Caco-2 (cell line): ENCODE data around the gene PIBF1. TPM values are rescaled to one million over a fixed set of nuclear protein-coding genes. Genes with fewer than 3 reads are reported as not detected.

Experiments
- BruUV-seq: library from RNA; stranded (reverse); fragments of 400-500 nt; replicated peaks from 2 replicates; lab custom pipeline; 2021; lab: Mats Ljungman, UMichigan
- CTCF ChIA-PET: fragments of 300-600 bp; sonication (Branson Sonifier 250); formaldehyde crosslinking; loops from one replicate; lab custom pipeline; 2022; ENCODE audit warnings: antibody characterized with exemption; lab: Charles Lee
- POLR2A ChIA-PET: fragments of 300-600 bp; sonication (Branson Sonifier 250); formaldehyde crosslinking; loops from one replicate; lab custom pipeline; 2022; ENCODE audit warnings: antibody characterized with exemption; lab: Charles Lee
- DNase-seq, 2 experiments: peaks; one replicate each; pipeline versions ENCODE4 v3.0.0 to v3.0.0-alpha.2; 2020 to 2022
- H3K27me3 ChIP-seq: replicated peaks from 2 replicates; pipeline ENCODE4 v1.6.0; 2011; ENCODE audit warnings: low read length; ENCODE audit not compliant: control insufficient read depth, insufficient read depth
- H3K36me3 ChIP-seq: 2 replicates; pipeline ENCODE4 v1.5.1; 2011; ENCODE audit warnings: low read length; ENCODE audit not compliant: control insufficient read depth, insufficient read depth
- H3K4me1 ChIP-seq: fragments of 250-450 bp; sonication (Bioruptor Pico); 2 replicates; pipeline ENCODE4 v1.5.1; 2020; ENCODE audit warnings: mild to moderate bottlenecking
- H3K4me3 ChIP-seq: 2 replicates; pipeline ENCODE4 v1.5.1; 2011; ENCODE audit warnings: low read depth, mild to moderate bottlenecking, control low read depth, low read length
- H3K9me3 ChIP-seq: fragments of 250-450 bp; sonication (Bioruptor Pico); 2 replicates; pipeline ENCODE4 v1.5.1; 2020; ENCODE audit warnings: mild to moderate bottlenecking, moderate library complexity
- H3K27ac Mint-ChIP-seq: one replicate; pipeline ENCODE4 v1.8.0; 2022; ENCODE audit warnings: mixed read lengths; ENCODE audit not compliant: unreplicated experiment
- H3K27me3 Mint-ChIP-seq: one replicate; pipeline ENCODE4 v1.8.0; 2022; ENCODE audit warnings: mixed read lengths; ENCODE audit not compliant: insufficient read depth, unreplicated experiment
- H3K36me3 Mint-ChIP-seq: one replicate; pipeline ENCODE4 v1.8.0; 2022; ENCODE audit warnings: mild to moderate bottlenecking, mixed read lengths; ENCODE audit not compliant: insufficient read depth, unreplicated experiment
- H3K4me1 Mint-ChIP-seq: one replicate; pipeline ENCODE4 v1.8.0; 2022; ENCODE audit warnings: low read depth, mixed read lengths; ENCODE audit not compliant: unreplicated experiment
- H3K4me3 Mint-ChIP-seq: one replicate; pipeline ENCODE4 v1.8.0; 2022; ENCODE audit warnings: mild to moderate bottlenecking, moderate library complexity, mixed read lengths; ENCODE audit not compliant: unreplicated experiment
- H3K9me3 Mint-ChIP-seq: one replicate; pipeline ENCODE4 v1.8.0; 2022; ENCODE audit warnings: mixed read lengths; ENCODE audit not compliant: unreplicated experiment
- CTCF ChIP-seq, 2 experiments: fragments of 200-600 bp in 1 of 2; IDR thresholded peaks; 1 replicate in 1 of 2; 2 replicates in 1 of 2; pipeline versions ENCODE4 v1.5.1 to v1.8.0; 2011 to 2022; ENCODE audit warnings: antibody characterized with exemption in 1 of 2, control low read depth in 1 of 2, inconsistent platforms in 1 of 2, low read depth in 1 of 2, low read length in 1 of 2, mild to moderate bottlenecking in 1 of 2, moderate library complexity in 1 of 2; ENCODE audit not compliant: insufficient read depth in 1 of 2, severe bottlenecking in 1 of 2, unreplicated experiment in 1 of 2
- intact Hi-C: fragments of 100-400 bp; cut with micrococcal nuclease; formaldehyde crosslinking; loops from one replicate; pipeline ENCODE4 v1.10.0; 2022; ENCODE audit not compliant: unreplicated experiment
- total RNA-seq: library from RNA; stranded (reverse); gene quantifications from 2 replicates; pipeline ENCODE4 v1.2.3, GENCODE V29; 2022

PIBF1 gene
- total RNA-seq, 1 experiment from 2014 or later = 13.4 TPM

GRCh38 chr13:72754111-72754510, 27.8 kb upstream of the PIBF1 start:
- peaks cover 90% of the 10 kb centered on the region for H3K36me3 Mint-ChIP-seq
- TF ChIP-seq CTCF (IDR thresholded peaks at IDR 0.05; ENCODE audit: insufficient read depth in 1 of 2, low read depth in 1 of 2, low read length in 1 of 2, severe bottlenecking in 1 of 2, unreplicated experiment in 1 of 2) = no peak
- H3K9me3 Mint-ChIP-seq = no peaks in the 10 kb centered on the region
- DNase-seq = no peak
- no peak overlapping the region for H3K4me3 Mint-ChIP-seq
- H3K4me1 Mint-ChIP-seq = peaks cover 7% of the 10 kb centered on the region
- BruUV-seq = no TSS peak
- ChIA-PET POLR2A (no interaction called here), CTCF (no interaction called here)
- H3K4me1 ChIP-seq = no peaks in the 10 kb centered on the region
- no peak overlapping the region for H3K4me3 ChIP-seq
- intact Hi-C loops = no loop called here
- no peaks in the 10 kb centered on the region; the same call in 1 of the 2 replicates for H3K36me3 ChIP-seq
- H3K9me3 ChIP-seq = no peaks in the 10 kb centered on the region
- no peak overlapping the region for H3K27ac Mint-ChIP-seq
- H3K27me3 ChIP-seq = no peaks in the 10 kb centered on the region
- no peaks in the 10 kb centered on the region for H3K27me3 Mint-ChIP-seq

GRCh38 chr13:72757792-72758535, 24.0 kb upstream of the PIBF1 start:
- intact Hi-C loops = no loop called here
- peaks cover 1% of the 10 kb centered on the region; the same call in 1 of the 2 replicates for H3K36me3 ChIP-seq
- CTCF ChIA-PET = no interaction called here

GRCh38 chr13:72760189-72760588, 21.7 kb upstream of the PIBF1 start:
- H3K36me3 ChIP-seq = peaks cover 1% of the 10 kb centered on the region; the same call in 1 of the 2 replicates
- Mint-ChIP-seq H3K27ac (no peak overlapping the region), H3K27me3 (no peaks in the 10 kb centered on the region), H3K9me3 (no peaks in the 10 kb centered on the region), H3K4me3 (no peak overlapping the region), H3K4me1 (no peaks in the 10 kb centered on the region), H3K36me3 (peaks cover 90% of the 10 kb centered on the region)
- no TSS peak for BruUV-seq
- no peak for TF ChIP-seq CTCF (IDR thresholded peaks at IDR 0.05; ENCODE audit: insufficient read depth in 1 of 2, low read depth in 1 of 2, low read length in 1 of 2, severe bottlenecking in 1 of 2, unreplicated experiment in 1 of 2)
- ChIA-PET POLR2A (no interaction called here), CTCF (no interaction called here)
- intact Hi-C loops = no loop called here
- no peaks in the 10 kb centered on the region for H3K4me1 ChIP-seq
- H3K9me3 ChIP-seq = no peaks in the 10 kb centered on the region
- no peak for DNase-seq
- no peak overlapping the region for H3K4me3 ChIP-seq
- H3K27me3 ChIP-seq = no peaks in the 10 kb centered on the region

More at GRCh38 chr13:72757792-72758535, 24.0 kb upstream of the PIBF1 start:
- Mint-ChIP-seq H3K36me3 (peaks cover 88% of the 10 kb centered on the region), H3K9me3 (no peaks in the 10 kb centered on the region), H3K27ac (no peak overlapping the region), H3K4me3 (no peak overlapping the region), H3K4me1 (no peaks in the 10 kb centered on the region), H3K27me3 (no peaks in the 10 kb centered on the region)
- TF ChIP-seq CTCF (IDR thresholded peaks at IDR 0.05; ENCODE audit: insufficient read depth in 1 of 2, low read depth in 1 of 2, low read length in 1 of 2, severe bottlenecking in 1 of 2, unreplicated experiment in 1 of 2) = no peak
- TSS peak; percentile 18 for BruUV-seq
- no peaks in the 10 kb centered on the region for H3K9me3 ChIP-seq
- H3K4me1 ChIP-seq = no peaks in the 10 kb centered on the region
- no peak for DNase-seq
- H3K27me3 ChIP-seq = no peaks in the 10 kb centered on the region
- no peak overlapping the region for H3K4me3 ChIP-seq
- POLR2A ChIA-PET = no interaction called here
